ENCODE measurements around the gene NRGN. TPM values are rescaled to one million over a fixed set of nuclear protein-coding genes. Genes with fewer than 3 reads are reported as not detected.

NRGN gene
- total RNA-seq, 1 donor from 2014 or later: 2.7 TPM

GRCh38 chr11:124796312-124796711 lies 56.6 kb downstream of the NRGN start:
- no peaks in the 10 kb centered on the region for H3K36me3 Mint-ChIP-seq
- no peaks in the 10 kb centered on the region for H3K9me3 Mint-ChIP-seq
- H3K4me1 Mint-ChIP-seq: peaks cover 40% of the 10 kb centered on the region
- H3K27me3 Mint-ChIP-seq (ENCODE audit: low read depth): no peaks in the 10 kb centered on the region
- no peak for TF ChIP-seq CTCF (IDR thresholded peaks at IDR 0.05; ENCODE audit: unreplicated experiment)
- H3K4me3 Mint-ChIP-seq: no peak overlapping the region
- DNase-seq (ENCODE audit: low spot score in 2 of 2, unreplicated experiment in 2 of 2): no peak
- H3K27ac Mint-ChIP-seq: no peak overlapping the region

Other genes starting within 250 kb of the NRGN start
- gene OR8B12, start 196.3 kb upstream of the NRGN start, total RNA-seq: not detected in 3 replicates
- not detected in 3 replicates for gene OR8A1, start 169.9 kb upstream of the NRGN start, total RNA-seq
- not detected in 3 replicates for gene PANX3, start 128.5 kb upstream of the NRGN start, total RNA-seq
- gene TBRG1, start 117.1 kb upstream of the NRGN start, total RNA-seq: 30.9 to 37.3 TPM (median 35.2 TPM) in 3 replicates
- 8.8 to 10.7 TPM (median 8.8 TPM) in 3 replicates for gene SIAE, start 66.2 kb upstream of the NRGN start, total RNA-seq
- gene SPA17, start 66.0 kb upstream of the NRGN start, total RNA-seq: 3.8 to 7.7 TPM (median 5.5 TPM) in 3 replicates
- 0.25 to 0.66 TPM (median 0.44 TPM) in 3 replicates for gene VSIG2, start 12.3 kb downstream of the NRGN start, total RNA-seq
- 0.85 to 1.1 TPM (median 0.95 TPM) in 3 replicates for gene ESAM, start 22.3 kb downstream of the NRGN start, total RNA-seq
- 32.8 to 37.3 TPM (median 34.4 TPM) in 3 replicates for gene MSANTD2, start 60.5 kb downstream of the NRGN start, total RNA-seq
- gene ROBO3, start 125.5 kb downstream of the NRGN start, total RNA-seq: 26.0 to 26.7 TPM (median 26.4 TPM) in 3 replicates
- gene ROBO4, start 157.9 kb downstream of the NRGN start, total RNA-seq: not detected in 3 replicates
- gene HEPN1, start 179.3 kb downstream of the NRGN start, total RNA-seq: not detected in 3 replicates
- 0.07 TPM in 2 of 3 replicates, not detected in the other for gene HEPACAM, start 196.1 kb downstream of the NRGN start, total RNA-seq
- gene CCDC15, start 214.3 kb downstream of the NRGN start, total RNA-seq: 2.8 to 3.1 TPM (median 2.9 TPM) in 3 replicates

All from mesothelial cell of epicardium (in vitro differentiated cells).